MM.1S (cell line): ENCODE data around the gene CTRL.
"Not testable (repeated sequence)": the region's sequence is repeated elsewhere in the genome, so short reads cannot be mapped to it uniquely, and the experiment has no call there.

ENCODE experiments used
- DNase-seq: peaks from one replicate; pipeline ENCODE4 v3.0.0-alpha.2; 2015
- H2AFZ ChIP-seq: fragments of 300-600 bp; sonication (generic); 2 replicates; pipeline ENCODE4 v1.6.0; 2016; ENCODE audit warnings: antibody characterized with exemption, low read length
- H3F3A ChIP-seq: fragments of 300-600 bp; sonication (generic); 2 replicates; pipeline ENCODE4 v1.6.1; 2016; ENCODE audit warnings: mild to moderate bottlenecking, antibody characterized with exemption, low read length, moderate library complexity, mixed read lengths; ENCODE audit not compliant: insufficient read depth
- H3K27ac ChIP-seq: fragments of 300-600 bp; sonication (generic); 2 replicates; pipeline ENCODE4 v1.5.1; 2016; ENCODE audit warnings: mild to moderate bottlenecking, low read length
- H3K27me3 ChIP-seq: fragments of 300-600 bp; sonication (generic); replicated peaks from 2 replicates; pipeline ENCODE4 v1.6.0; 2016; ENCODE audit warnings: low read length; ENCODE audit not compliant: insufficient read depth
- H3K36me3 ChIP-seq: fragments of 300-600 bp; sonication (generic); replicated peaks from 2 replicates; pipeline ENCODE4 v1.6.1; 2016; ENCODE audit warnings: mild to moderate bottlenecking, low read length, mixed read lengths; ENCODE audit not compliant: insufficient read depth
- H3K4me1 ChIP-seq: fragments of 300-600 bp; sonication (generic); 2 replicates; pipeline ENCODE4 v1.6.1; 2016; ENCODE audit warnings: low read length, mixed read lengths
- H3K4me2 ChIP-seq: fragments of 300-600 bp; sonication (generic); 2 replicates; pipeline ENCODE4 v1.6.0; 2016; ENCODE audit warnings: low read depth, low read length
- H3K4me3 ChIP-seq: fragments of 300-600 bp; sonication (generic); 2 replicates; pipeline ENCODE4 v1.5.1; 2016; ENCODE audit warnings: low read length, mixed read lengths
- H3K79me2 ChIP-seq: fragments of 300-600 bp; sonication (generic); 2 replicates; pipeline ENCODE4 v1.6.1; 2016; ENCODE audit warnings: mixed run types, low read length, mixed read lengths
- H3K9ac ChIP-seq: fragments of 300-600 bp; sonication (generic); 2 replicates; pipeline ENCODE4 v1.6.1; 2016; ENCODE audit warnings: low read length, mixed read lengths
- H3K9me2 ChIP-seq: fragments of 300-600 bp; sonication (generic); replicated peaks from 2 replicates; pipeline ENCODE4 v1.6.1; 2016; ENCODE audit warnings: mild to moderate bottlenecking, low read length, mixed read lengths; ENCODE audit not compliant: insufficient read depth
- H3K9me3 ChIP-seq: fragments of 300-600 bp; sonication (generic); replicated peaks from 2 replicates; pipeline ENCODE4 v1.6.1; 2016; ENCODE audit warnings: mild to moderate bottlenecking, low read length, mixed read lengths; ENCODE audit not compliant: insufficient read depth
- H4K20me1 ChIP-seq: fragments of 300-600 bp; sonication (generic); 2 replicates; pipeline ENCODE4 v1.6.1; 2016; ENCODE audit warnings: mild to moderate bottlenecking, low read length, moderate library complexity, mixed read lengths; ENCODE audit not compliant: insufficient read depth
- EZH2 ChIP-seq: fragments of 300-600 bp; sonication (generic); optimal IDR thresholded peaks from 2 replicates; pipeline ENCODE3; 2017; ENCODE audit warnings: low read depth, mild to moderate bottlenecking, antibody characterized with exemption, low read length, mixed read lengths
- EZH2phosphoT487 ChIP-seq: fragments of 300-600 bp; sonication (generic); IDR thresholded peaks from 2 replicates; pipeline ENCODE4 v1.6.1; 2018; ENCODE audit warnings: antibody characterized with exemption, low read length
- TF ChIP-seq, protein P1 (sequence below): fragments of 300-600 bp; sonication (generic); IDR thresholded peaks from 2 replicates; pipeline ENCODE4 v1.5.1; 2016; ENCODE audit warnings: antibody characterized with exemption, low read length, mixed read lengths

The CTRL gene

DNA sequence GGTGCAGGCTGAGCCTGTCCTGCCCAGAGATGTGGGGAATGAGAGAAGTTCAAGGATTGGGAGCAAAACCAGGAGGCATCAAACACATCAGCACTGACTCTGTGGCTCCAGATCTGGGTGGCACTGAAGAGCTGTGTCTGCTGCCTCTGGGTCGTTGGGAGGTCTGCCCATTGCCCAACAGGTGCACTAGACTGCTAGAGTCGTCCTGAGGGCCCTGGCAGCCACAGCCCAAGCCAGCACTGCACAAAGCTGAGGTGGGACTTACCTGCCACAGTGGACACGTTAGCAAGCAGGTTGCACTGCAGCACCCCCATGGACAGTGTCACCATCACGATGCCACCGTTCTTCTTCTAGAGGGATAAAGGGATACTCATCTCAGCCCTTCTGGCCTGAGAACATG, 45.3 kb upstream of the CTRL start:
- Histone ChIP-seq H3K79me2 (no peaks in the 10 kb centered on the region), H3K9me2 (no peaks in the 10 kb centered on the region), H3K4me3 (no peak overlapping the region), H3F3A (peaks cover 5% of the 10 kb centered on the region; the same call in 1 of the 2 replicates), H3K9me3 (no peaks in the 10 kb centered on the region), H3K9ac (no peak overlapping the region), H3K4me1 (peaks cover 17% of the 10 kb centered on the region), H2AFZ (no peak overlapping the region), H3K4me2 (no peak overlapping the region), H3K27me3 (no peaks in the 10 kb centered on the region), H4K20me1 (no peaks in the 10 kb centered on the region), H3K27ac (no peak overlapping the region), H3K36me3 (no peaks in the 10 kb centered on the region)
- DNase-seq = no peak
- TF ChIP-seq, protein P1, sequence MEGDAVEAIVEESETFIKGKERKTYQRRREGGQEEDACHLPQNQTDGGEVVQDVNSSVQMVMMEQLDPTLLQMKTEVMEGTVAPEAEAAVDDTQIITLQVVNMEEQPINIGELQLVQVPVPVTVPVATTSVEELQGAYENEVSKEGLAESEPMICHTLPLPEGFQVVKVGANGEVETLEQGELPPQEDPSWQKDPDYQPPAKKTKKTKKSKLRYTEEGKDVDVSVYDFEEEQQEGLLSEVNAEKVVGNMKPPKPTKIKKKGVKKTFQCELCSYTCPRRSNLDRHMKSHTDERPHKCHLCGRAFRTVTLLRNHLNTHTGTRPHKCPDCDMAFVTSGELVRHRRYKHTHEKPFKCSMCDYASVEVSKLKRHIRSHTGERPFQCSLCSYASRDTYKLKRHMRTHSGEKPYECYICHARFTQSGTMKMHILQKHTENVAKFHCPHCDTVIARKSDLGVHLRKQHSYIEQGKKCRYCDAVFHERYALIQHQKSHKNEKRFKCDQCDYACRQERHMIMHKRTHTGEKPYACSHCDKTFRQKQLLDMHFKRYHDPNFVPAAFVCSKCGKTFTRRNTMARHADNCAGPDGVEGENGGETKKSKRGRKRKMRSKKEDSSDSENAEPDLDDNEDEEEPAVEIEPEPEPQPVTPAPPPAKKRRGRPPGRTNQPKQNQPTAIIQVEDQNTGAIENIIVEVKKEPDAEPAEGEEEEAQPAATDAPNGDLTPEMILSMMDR = no peak
- TF ChIP-seq EZH2 (no peak), EZH2phosphoT487 (no peak)

DNA sequence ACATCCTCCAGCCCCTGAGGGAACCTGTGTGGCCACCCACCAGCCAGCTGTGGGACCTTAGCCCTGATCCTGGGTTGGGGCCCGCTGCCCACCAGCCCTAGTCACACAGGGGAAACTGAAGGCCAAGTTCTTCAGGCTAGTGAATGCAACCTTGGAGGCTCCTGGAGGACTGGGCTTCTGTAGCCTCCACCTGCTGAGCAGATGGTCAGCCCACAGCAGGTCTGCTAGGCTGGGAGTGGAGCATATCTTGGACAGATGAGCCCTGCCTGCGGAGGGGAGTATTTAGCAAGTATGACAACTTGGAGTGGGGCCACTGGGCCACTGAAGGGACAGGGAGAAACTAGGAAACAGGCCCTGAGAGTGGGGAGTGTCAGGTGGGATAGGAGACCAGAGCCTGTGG, 44.5 kb upstream of the CTRL start:
- no peaks in the 10 kb centered on the region for H3K9me2 ChIP-seq
- no peaks in the 10 kb centered on the region for H4K20me1 ChIP-seq
- TF ChIP-seq, protein P1 = no peak
- TF ChIP-seq EZH2 (no peak), EZH2phosphoT487 (no peak)
- H2AFZ ChIP-seq = no peak overlapping the region
- no peaks in the 10 kb centered on the region for H3K27me3 ChIP-seq
- H3K27ac ChIP-seq = no peak overlapping the region
- H3K4me3 ChIP-seq = no peak overlapping the region
- no peak for DNase-seq
- H3K4me2 ChIP-seq = no peak overlapping the region
- peaks cover 5% of the 10 kb centered on the region; the same call in 1 of the 2 replicates for H3F3A ChIP-seq
- no peaks in the 10 kb centered on the region for H3K9me3 ChIP-seq
- H3K4me1 ChIP-seq = peaks cover 17% of the 10 kb centered on the region
- H3K36me3 ChIP-seq = no peaks in the 10 kb centered on the region
- H3K79me2 ChIP-seq = no peaks in the 10 kb centered on the region
- H3K9ac ChIP-seq = no peak overlapping the region

DNA sequence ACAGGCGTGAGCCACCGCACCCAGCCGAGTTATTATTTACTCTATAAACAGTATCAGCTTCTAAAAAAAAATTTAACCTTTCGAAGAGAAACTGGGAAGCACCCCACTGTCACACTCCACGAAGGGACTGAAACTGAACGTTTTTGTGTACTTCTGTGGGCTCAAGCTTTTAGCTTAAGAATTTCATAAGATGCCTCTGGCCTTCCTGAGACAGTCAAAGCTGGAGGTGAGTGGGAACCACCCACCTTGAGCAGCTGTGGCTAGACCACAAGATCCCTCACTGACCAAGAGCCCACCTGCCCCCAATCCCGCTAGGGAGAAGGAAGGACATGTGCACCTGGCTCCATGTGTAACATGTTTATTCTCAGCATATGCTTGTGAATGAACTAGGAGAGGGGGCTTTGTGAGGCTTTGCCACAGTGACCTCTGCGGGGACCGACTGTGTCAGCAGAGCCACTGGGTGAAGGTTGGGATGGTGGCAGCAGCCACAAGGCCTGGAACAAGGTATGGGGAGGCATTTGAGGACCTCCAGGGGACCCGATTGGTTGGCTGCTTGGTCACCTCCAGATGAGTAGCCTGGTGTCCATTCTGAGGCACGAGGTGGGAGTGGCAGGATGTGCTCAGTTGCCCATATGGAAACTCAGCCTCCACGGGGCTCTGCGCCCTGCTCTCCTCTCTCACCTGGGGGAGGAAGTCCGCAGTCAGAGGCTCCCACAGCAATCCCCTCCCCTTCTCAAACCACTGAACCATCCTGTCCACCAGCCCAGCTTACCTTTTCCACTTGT, 43.9 kb upstream of the CTRL start:
- H3K9ac ChIP-seq = no peak overlapping the region; the same call in 1 of the 2 replicates
- no peaks in the 10 kb centered on the region for H3K27me3 ChIP-seq
- no peaks in the 10 kb centered on the region for H3K9me2 ChIP-seq
- H3K4me3 ChIP-seq = no peak overlapping the region
- H3K9me3 ChIP-seq = no peaks in the 10 kb centered on the region
- peak overlapping the region; percentile 23; the same call in 1 of the 2 replicates for H3K27ac ChIP-seq
- H4K20me1 ChIP-seq = no peaks in the 10 kb centered on the region
- DNase-seq = peak; percentile 52
- no peaks in the 10 kb centered on the region for H3K36me3 ChIP-seq
- peaks cover 17% of the 10 kb centered on the region for H3K4me1 ChIP-seq
- no peak for TF ChIP-seq EZH2
- TF ChIP-seq, protein P1 = no peak
- TF ChIP-seq EZH2phosphoT487 = no peak
- H2AFZ ChIP-seq = peak overlapping the region; percentile 39; the same call in 1 of the 2 replicates
- peaks cover 5% of the 10 kb centered on the region; the same call in 1 of the 2 replicates for H3F3A ChIP-seq
- peak overlapping the region; percentile 34 for H3K4me2 ChIP-seq
- H3K79me2 ChIP-seq = no peaks in the 10 kb centered on the region

DNA sequence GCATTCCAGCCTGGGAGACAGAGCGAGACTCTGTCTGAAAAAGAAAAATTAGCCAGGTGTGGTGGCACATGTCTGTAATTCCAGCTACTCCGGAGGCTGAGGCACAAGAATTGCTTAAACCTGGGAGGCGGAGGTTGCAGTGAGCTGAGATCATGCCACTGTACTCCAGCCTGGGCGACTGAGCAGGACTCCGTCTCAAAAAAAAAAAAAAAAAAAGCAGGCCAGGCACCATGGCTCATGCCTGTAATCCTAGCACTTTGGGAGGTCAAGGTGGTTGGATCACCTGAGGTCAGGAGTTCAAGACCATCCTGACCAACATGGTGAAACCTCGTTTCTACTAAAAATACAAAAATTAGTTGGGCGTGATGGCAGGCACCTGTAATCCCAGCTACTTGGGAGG, 40.6 kb upstream of the CTRL start:
- H3K4me1 ChIP-seq = peaks cover 21% of the 10 kb centered on the region
- not testable (repeated sequence) for H3K4me2 ChIP-seq, H3K27ac ChIP-seq, H2AFZ ChIP-seq, H3K9me2 ChIP-seq, H3K9me3 ChIP-seq, H4K20me1 ChIP-seq, H3K79me2 ChIP-seq, H3K27me3 ChIP-seq, DNase-seq, H3F3A ChIP-seq, H3K9ac ChIP-seq, H3K4me3 ChIP-seq, H3K36me3 ChIP-seq
